Liver (tissue), 9 donors: ENCODE data around the gene DCUN1D2. TPM values are rescaled to one million over a fixed set of nuclear protein-coding genes. Genes with fewer than 3 reads are reported as not detected.
"Not testable (repeated sequence)": the region's sequence is repeated elsewhere in the genome, so short reads cannot be mapped to it uniquely, and the experiment has no call there.

Experiments
- DNase-seq: peaks from one replicate; pipeline ENCODE4 v3.0.0-alpha.2; 2017; ENCODE audit warnings: low spot score
- H3K27ac ChIP-seq, 2 donors: one replicate each; pipeline ENCODE4 v1.7.0; 2013; ENCODE audit warnings: inconsistent platforms in 2 of 2, low read length in 2 of 2, control low read depth in 1 of 2, low read depth in 1 of 2, mild to moderate bottlenecking in 1 of 2
- H3K27me3 ChIP-seq, 4 donors: one replicate each; pipeline versions ENCODE4 v1.6.1 to v1.7.0; 2013; ENCODE audit warnings: low read length in 3 of 4, inconsistent platforms in 1 of 4, mild to moderate bottlenecking in 1 of 4, moderate library complexity in 1 of 4; ENCODE audit not compliant: control insufficient read depth in 4 of 4, insufficient read depth in 4 of 4
- H3K36me3 ChIP-seq, 4 donors: one replicate each; pipeline versions ENCODE4 v1.6.1 to v1.7.0; 2013; ENCODE audit warnings: low read length in 3 of 4, mild to moderate bottlenecking in 3 of 4, low read depth in 1 of 4, moderate library complexity in 1 of 4; ENCODE audit not compliant: control insufficient read depth in 4 of 4, insufficient read depth in 3 of 4
- H3K4me1 ChIP-seq, 4 donors: one replicate each; pipeline versions ENCODE4 v1.6.1 to v1.7.0; 2013; ENCODE audit warnings: low read length in 3 of 4, mild to moderate bottlenecking in 3 of 4, moderate library complexity in 1 of 4; ENCODE audit not compliant: control insufficient read depth in 4 of 4, insufficient read depth in 4 of 4
- H3K4me3 ChIP-seq, 3 donors: one replicate each; pipeline versions ENCODE4 v1.6.1 to v1.7.0; 2013; ENCODE audit warnings: low read length in 3 of 3, control low read depth in 1 of 3, low read depth in 1 of 3, mild to moderate bottlenecking in 1 of 3
- H3K9ac ChIP-seq, 2 donors: one replicate each; pipeline ENCODE4 v1.7.0; 2013; ENCODE audit warnings: low read length in 2 of 2, mild to moderate bottlenecking in 2 of 2, moderate library complexity in 2 of 2, control low read depth in 1 of 2, low read depth in 1 of 2
- H3K9me3 ChIP-seq, 4 donors: one replicate each; pipeline versions ENCODE4 v1.6.1 to v1.7.0; 2013; ENCODE audit warnings: low read length in 3 of 4; ENCODE audit not compliant: control insufficient read depth in 4 of 4
- EGR1 ChIP-seq, 2 donors: IDR thresholded peaks; 2 replicates each; pipeline ENCODE4 v1.6.1; 2016 to 2018; ENCODE audit warnings: antibody characterized with exemption in 2 of 2, low read depth in 2 of 2
- FOXA1 ChIP-seq: IDR thresholded peaks from 2 replicates; pipeline ENCODE4 v1.6.1; 2016; ENCODE audit warnings: antibody characterized with exemption
- HNF4G ChIP-seq: IDR thresholded peaks from 2 replicates; pipeline ENCODE4 v1.6.1; 2016; ENCODE audit warnings: antibody characterized with exemption
- JUND ChIP-seq, 2 donors: IDR thresholded peaks; 2 replicates each; pipeline ENCODE4 v1.6.1; 2016; ENCODE audit warnings: antibody characterized with exemption in 2 of 2
- NR2F2 ChIP-seq: IDR thresholded peaks from 2 replicates; pipeline ENCODE4 v1.6.1; 2016; ENCODE audit warnings: antibody characterized with exemption
- RAD21 ChIP-seq, 2 donors: IDR thresholded peaks; 2 replicates each; pipeline ENCODE4 v1.6.1; 2016; ENCODE audit warnings: antibody characterized with exemption in 2 of 2, mild to moderate bottlenecking in 2 of 2
- RXRA ChIP-seq, 2 donors: IDR thresholded peaks; 2 replicates each; pipeline ENCODE4 v1.6.1; 2017 to 2018; ENCODE audit warnings: antibody characterized with exemption in 2 of 2, mild to moderate bottlenecking in 1 of 2
- SP1 ChIP-seq: IDR thresholded peaks from 2 replicates; pipeline ENCODE4 v1.6.1; 2018; ENCODE audit warnings: antibody characterized with exemption, mild to moderate bottlenecking
- YY1 ChIP-seq: IDR thresholded peaks from 2 replicates; pipeline ENCODE4 v1.6.1; 2016; ENCODE audit warnings: antibody characterized with exemption, mild to moderate bottlenecking
- WGBS: extraction: QIAGEN DNeasy Blood & Tissue Kit; methylation state at CpG from one replicate; pipeline ENCODE4 v1.1.7; 2013; 5-methylcytosine and 5-hydroxymethylcytosine counted together
- polyA plus RNA-seq, 2 donors: library from polyadenylated mRNA; stranded (reverse) in 1 of 2; unstranded in 1 of 2; fragments of 200-250 nt in 1 of 2; fragments of >200 nt in 1 of 2; fragmentation: Nextera tagmentation in 1 of 2; extraction: Ambion mirVana in 1 of 2; gene quantifications; one replicate each; pipeline versions ENCODE4 v1.2.1 to v1.2.3, GENCODE V29; 2013 to 2015
- total RNA-seq, 2 donors: library from RNA; depleted of rRNA; stranded (reverse); fragments of >200 nt; gene quantifications; one replicate each; pipeline ENCODE4 v1.2.3, GENCODE V29; 2014
- TF ChIP-seq, protein P1 (sequence below): fragments of 150-350 bp; IDR thresholded peaks from 2 replicates; pipeline ENCODE4 v1.5.1; 2017; ENCODE audit warnings: improper control_type of control experiment, low read depth, low read length; ENCODE audit not compliant: missing input control
- TF ChIP-seq, protein P2 (sequence below): IDR thresholded peaks from 2 replicates; pipeline ENCODE4 v1.6.1; 2016; ENCODE audit warnings: antibody characterized with exemption, mild to moderate bottlenecking
- TF ChIP-seq, protein P3 (sequence below): IDR thresholded peaks from 2 replicates; pipeline ENCODE4 v1.6.1; 2016; ENCODE audit warnings: antibody characterized with exemption
- donor health status: healthy.
- donor health status: healthy.
- donor health status: healthy.
- donor health status: healthy.
- donor health status: healthy.

The DCUN1D2 gene
- total and polyA plus RNA-seq, 4 donors, result 4.0 to 13.1 (median 5.5) TPM

DNA sequence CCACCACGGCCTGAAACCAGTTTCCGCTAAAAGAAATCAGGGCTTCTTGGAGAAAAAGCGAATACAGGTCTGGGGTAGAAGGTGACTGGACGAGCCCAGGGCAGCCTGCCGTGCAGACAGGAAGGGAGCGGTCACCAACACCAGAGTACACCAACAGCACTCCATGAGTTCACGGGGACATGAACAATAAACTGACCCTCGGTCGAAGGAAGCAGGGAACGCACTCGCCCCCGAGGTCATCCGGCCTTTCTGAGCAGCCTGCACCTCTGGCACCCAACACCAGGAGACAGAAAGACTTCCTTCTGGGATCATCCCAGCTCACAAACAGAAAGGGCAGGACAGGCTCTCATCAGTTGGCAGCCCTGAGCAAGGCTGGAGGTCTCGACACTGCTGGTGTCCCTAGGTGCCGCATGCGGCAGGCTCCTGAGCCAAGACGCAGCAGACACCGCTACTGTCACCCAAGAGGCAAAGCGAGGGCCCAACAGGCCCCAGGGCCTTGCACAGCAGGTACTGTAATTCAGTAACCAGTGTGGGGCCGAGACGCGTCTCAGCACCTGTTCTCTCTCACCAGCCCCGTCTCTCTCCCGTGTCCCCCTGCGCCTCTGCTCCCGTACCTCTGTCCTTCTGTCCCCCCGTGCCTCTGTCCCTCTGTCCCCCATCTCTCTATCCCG lies 18.0 kb downstream of the DCUN1D2 start:
- no peaks in the 10 kb centered on the region for H3K9me3 ChIP-seq
- no peaks in the 10 kb centered on the region for H3K27me3 ChIP-seq
- H3K9ac ChIP-seq, result no peak overlapping the region
- no peak overlapping the region for H3K27ac ChIP-seq
- H3K4me1 ChIP-seq, result no peaks in the 10 kb centered on the region
- no peak for DNase-seq
- TF ChIP-seq, protein P1, sequence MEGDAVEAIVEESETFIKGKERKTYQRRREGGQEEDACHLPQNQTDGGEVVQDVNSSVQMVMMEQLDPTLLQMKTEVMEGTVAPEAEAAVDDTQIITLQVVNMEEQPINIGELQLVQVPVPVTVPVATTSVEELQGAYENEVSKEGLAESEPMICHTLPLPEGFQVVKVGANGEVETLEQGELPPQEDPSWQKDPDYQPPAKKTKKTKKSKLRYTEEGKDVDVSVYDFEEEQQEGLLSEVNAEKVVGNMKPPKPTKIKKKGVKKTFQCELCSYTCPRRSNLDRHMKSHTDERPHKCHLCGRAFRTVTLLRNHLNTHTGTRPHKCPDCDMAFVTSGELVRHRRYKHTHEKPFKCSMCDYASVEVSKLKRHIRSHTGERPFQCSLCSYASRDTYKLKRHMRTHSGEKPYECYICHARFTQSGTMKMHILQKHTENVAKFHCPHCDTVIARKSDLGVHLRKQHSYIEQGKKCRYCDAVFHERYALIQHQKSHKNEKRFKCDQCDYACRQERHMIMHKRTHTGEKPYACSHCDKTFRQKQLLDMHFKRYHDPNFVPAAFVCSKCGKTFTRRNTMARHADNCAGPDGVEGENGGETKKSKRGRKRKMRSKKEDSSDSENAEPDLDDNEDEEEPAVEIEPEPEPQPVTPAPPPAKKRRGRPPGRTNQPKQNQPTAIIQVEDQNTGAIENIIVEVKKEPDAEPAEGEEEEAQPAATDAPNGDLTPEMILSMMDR, result peak; percentile 10
- TF ChIP-seq HNF4G, result no peak
- TF ChIP-seq RXRA (IDR thresholded peaks at IDR 0.05), result peak; percentile 20 to 24
- TF ChIP-seq RAD21 (IDR thresholded peaks at IDR 0.05), result no peak
- TF ChIP-seq NR2F2, result peak; percentile 90
- TF ChIP-seq EGR1 (IDR thresholded peaks at IDR 0.05; ENCODE audit: low read depth in 2 of 2), result no peak
- H3K36me3 ChIP-seq, result peaks cover 3 to 16% (median 9%) of the 10 kb centered on the region in 4 donors
- H3K4me3 ChIP-seq, result no peak overlapping the region
- 90% methylated on average over 28 of the region's 28 CpGs for WGBS

DNA sequence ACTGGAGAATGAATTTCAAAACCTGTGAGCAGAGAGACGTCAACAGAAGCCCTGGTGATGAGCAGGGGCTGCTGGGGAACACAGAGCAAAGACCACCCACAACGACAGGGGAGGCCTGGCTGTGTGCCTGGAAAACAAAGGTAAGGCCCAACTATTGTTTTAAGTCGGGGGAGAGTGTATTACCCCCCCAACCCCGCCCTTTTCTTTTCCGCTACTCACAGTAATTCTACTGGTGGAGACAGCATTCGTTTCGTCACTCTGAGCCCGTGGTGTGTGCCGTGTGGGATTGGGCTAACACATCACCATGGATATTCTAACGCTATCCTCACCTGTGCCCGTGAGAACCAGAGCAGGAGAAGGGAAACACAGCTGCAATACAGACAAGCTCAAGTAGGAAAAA lies 18.7 kb downstream of the DCUN1D2 start:
- Histone ChIP-seq H3K27me3 (no peaks in the 10 kb centered on the region), H3K4me3 (no peak overlapping the region), H3K27ac (no peak overlapping the region), H3K4me1 (no peaks in the 10 kb centered on the region), H3K9ac (no peak overlapping the region), H3K9me3 (no peaks in the 10 kb centered on the region), H3K36me3 (peaks cover 3 to 16% (median 11%) of the 10 kb centered on the region in 4 donors)
- 93% methylated on average over 11 of the region's 11 CpGs for WGBS
- no peak for DNase-seq
- TF ChIP-seq YY1 (no peak), FOXA1 (no peak), NR2F2 (no peak), JUND (IDR thresholded peaks at IDR 0.05) (no peak), SP1 (no peak)
- TF ChIP-seq, protein P2, sequence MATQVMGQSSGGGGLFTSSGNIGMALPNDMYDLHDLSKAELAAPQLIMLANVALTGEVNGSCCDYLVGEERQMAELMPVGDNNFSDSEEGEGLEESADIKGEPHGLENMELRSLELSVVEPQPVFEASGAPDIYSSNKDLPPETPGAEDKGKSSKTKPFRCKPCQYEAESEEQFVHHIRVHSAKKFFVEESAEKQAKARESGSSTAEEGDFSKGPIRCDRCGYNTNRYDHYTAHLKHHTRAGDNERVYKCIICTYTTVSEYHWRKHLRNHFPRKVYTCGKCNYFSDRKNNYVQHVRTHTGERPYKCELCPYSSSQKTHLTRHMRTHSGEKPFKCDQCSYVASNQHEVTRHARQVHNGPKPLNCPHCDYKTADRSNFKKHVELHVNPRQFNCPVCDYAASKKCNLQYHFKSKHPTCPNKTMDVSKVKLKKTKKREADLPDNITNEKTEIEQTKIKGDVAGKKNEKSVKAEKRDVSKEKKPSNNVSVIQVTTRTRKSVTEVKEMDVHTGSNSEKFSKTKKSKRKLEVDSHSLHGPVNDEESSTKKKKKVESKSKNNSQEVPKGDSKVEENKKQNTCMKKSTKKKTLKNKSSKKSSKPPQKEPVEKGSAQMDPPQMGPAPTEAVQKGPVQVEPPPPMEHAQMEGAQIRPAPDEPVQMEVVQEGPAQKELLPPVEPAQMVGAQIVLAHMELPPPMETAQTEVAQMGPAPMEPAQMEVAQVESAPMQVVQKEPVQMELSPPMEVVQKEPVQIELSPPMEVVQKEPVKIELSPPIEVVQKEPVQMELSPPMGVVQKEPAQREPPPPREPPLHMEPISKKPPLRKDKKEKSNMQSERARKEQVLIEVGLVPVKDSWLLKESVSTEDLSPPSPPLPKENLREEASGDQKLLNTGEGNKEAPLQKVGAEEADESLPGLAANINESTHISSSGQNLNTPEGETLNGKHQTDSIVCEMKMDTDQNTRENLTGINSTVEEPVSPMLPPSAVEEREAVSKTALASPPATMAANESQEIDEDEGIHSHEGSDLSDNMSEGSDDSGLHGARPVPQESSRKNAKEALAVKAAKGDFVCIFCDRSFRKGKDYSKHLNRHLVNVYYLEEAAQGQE, result no peak
- TF ChIP-seq, protein P3, sequence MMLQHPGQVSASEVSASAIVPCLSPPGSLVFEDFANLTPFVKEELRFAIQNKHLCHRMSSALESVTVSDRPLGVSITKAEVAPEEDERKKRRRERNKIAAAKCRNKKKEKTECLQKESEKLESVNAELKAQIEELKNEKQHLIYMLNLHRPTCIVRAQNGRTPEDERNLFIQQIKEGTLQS, result no peak

DNA sequence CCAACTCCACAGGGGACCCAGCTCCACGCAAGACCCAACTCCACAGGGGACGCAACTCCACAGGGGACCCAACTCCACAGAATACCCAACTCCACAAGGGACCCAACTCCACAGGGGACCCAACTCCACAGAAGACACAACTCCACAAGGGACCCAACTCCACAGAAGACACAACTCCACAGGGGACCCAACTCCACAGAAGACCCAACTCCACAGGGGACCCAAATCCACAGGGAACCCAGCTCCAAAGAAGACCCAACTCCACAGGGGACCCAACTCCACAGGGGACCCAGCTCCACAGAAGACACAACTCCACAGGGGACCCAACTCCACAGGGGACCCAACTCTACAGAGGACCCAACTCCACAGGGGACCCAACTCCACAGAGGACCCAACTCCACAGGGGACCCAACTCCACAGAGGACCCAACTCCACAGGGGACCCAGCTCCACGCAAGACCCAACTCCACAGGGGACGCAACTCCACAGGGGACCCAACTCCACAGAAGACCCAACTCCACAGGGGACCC lies 19.8 kb downstream of the DCUN1D2 start:
- H3K4me3 ChIP-seq, H3K9ac ChIP-seq, H3K27me3 ChIP-seq, H3K4me1 ChIP-seq, DNase-seq, H3K9me3 ChIP-seq, H3K27ac ChIP-seq: not testable (repeated sequence)
- 97% methylated on average over 4 of the region's 4 CpGs for WGBS
- peaks cover 4 to 10% (median 7%) of the 10 kb centered on the region in 4 donors for H3K36me3 ChIP-seq
